Astrocyte of the cerebellum (primary cell): ENCODE data around the gene PTCD2.

Experiments
- DNase-seq: peaks from one replicate; pipeline ENCODE4 v3.0.0-alpha.2; 2011; ENCODE audit warnings: low read depth
- H3K4me3 ChIP-seq: 2 replicates; pipeline ENCODE4 v1.5.1; 2011; ENCODE audit warnings: mild to moderate bottlenecking, low read depth, low read length, moderate library complexity
- in situ Hi-C: cut with HindIII; loops from 2 replicates; pipeline ENCODE4 v1.10.0; 2017; ENCODE audit warnings: low sequenced_read_pairs
- TF ChIP-seq, protein P1 (sequence below): IDR thresholded peaks from 2 replicates; pipeline ENCODE4 v1.5.1; 2012; ENCODE audit warnings: low read length, low read depth, moderate library complexity, mild to moderate bottlenecking; ENCODE audit errors: missing control alignments

PTCD2 gene

DNA sequence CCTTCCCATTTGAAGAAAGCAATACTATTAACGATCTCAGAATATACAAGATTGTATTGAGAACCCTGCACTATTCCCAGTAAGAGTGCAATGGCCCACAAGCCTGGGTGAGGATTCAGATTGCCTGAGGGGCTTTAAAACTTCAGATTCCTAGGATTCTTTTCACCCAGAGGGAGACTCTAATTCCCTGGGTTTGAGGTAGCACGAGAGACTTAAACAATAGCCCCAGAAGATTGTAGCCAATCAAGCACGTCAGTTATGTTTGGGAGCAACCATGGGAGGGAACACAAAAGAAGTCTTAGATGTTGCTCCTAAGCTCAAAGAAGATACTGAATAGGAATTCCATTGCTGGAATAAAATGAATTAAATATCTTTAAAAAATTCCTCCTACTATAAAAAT is 18.0 kb upstream of the PTCD2 start:
- TF ChIP-seq, protein P1, sequence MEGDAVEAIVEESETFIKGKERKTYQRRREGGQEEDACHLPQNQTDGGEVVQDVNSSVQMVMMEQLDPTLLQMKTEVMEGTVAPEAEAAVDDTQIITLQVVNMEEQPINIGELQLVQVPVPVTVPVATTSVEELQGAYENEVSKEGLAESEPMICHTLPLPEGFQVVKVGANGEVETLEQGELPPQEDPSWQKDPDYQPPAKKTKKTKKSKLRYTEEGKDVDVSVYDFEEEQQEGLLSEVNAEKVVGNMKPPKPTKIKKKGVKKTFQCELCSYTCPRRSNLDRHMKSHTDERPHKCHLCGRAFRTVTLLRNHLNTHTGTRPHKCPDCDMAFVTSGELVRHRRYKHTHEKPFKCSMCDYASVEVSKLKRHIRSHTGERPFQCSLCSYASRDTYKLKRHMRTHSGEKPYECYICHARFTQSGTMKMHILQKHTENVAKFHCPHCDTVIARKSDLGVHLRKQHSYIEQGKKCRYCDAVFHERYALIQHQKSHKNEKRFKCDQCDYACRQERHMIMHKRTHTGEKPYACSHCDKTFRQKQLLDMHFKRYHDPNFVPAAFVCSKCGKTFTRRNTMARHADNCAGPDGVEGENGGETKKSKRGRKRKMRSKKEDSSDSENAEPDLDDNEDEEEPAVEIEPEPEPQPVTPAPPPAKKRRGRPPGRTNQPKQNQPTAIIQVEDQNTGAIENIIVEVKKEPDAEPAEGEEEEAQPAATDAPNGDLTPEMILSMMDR = no peak
- peak; percentile 11 for DNase-seq
- H3K4me3 ChIP-seq = no peak overlapping the region
- in situ Hi-C loops = no loop called here

DNA sequence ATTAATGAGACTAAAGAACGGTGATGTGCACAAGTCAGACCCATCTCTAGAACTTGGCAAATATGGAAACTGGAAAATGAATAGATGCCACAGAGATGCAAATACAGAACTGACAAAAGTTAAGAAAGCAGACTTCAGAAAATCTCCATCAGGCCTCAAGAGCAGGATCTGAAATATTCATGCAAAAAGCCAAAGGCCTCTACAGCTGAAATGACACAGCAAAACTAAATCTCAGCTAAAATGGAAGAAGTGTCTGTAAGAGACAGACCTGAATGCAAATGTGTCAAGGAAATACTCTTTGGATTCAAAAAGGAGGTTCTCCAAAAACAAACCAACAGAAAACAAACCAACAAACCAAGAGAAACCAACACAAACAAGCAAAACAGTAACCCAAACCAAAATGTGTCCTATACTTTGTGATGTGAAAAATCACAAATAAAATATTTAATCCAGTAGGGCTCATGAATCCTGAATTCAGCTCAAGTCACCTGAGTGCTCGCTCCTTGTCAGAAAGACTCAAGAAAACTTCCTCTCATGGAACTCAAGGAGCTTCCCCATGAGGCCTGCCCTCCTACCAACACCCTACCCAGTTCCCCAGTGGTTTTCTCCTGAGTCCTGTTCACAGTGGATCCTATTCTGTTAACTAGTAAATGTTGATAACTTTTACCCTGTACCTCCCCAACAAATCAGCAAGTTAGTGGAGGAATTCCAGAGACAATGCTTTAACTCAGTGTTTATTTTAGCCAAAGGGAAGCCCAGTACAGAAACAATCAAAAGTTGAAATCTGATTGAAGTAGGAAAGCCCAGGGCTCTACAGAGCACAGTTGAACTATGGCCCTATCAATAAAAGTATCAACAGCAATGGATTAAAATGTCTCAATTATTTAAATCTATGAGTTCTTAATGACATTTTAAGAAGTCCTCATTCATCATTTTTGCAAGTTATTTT is 14.7 kb upstream of the PTCD2 start:
- no peak overlapping the region for H3K4me3 ChIP-seq
- in situ Hi-C loops = no loop called here
- no peak for DNase-seq
- TF ChIP-seq, protein P1 = no peak

DNA sequence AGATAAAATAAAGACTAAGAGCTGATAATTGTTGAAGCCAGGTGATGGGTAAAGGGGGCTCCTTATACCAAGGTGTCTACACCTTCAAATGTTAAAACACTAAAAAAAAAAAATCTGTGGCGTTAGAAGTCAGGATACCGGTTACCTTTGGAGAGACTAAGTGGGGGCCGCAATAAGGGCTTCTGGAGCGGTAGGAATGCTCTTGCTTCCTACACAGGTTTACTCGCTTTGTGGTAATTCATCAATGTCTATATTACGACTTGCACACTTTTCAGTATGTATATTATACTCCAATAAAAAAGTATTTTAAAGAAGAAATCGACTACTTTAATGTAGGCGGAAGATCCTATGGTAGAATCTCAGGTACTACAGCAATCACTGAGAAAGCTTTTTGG is 12.6 kb upstream of the PTCD2 start:
- H3K4me3 ChIP-seq = peak overlapping the region; percentile 64
- in situ Hi-C loops = no loop called here
- TF ChIP-seq, protein P1 = no peak
- DNase-seq = no peak

DNA sequence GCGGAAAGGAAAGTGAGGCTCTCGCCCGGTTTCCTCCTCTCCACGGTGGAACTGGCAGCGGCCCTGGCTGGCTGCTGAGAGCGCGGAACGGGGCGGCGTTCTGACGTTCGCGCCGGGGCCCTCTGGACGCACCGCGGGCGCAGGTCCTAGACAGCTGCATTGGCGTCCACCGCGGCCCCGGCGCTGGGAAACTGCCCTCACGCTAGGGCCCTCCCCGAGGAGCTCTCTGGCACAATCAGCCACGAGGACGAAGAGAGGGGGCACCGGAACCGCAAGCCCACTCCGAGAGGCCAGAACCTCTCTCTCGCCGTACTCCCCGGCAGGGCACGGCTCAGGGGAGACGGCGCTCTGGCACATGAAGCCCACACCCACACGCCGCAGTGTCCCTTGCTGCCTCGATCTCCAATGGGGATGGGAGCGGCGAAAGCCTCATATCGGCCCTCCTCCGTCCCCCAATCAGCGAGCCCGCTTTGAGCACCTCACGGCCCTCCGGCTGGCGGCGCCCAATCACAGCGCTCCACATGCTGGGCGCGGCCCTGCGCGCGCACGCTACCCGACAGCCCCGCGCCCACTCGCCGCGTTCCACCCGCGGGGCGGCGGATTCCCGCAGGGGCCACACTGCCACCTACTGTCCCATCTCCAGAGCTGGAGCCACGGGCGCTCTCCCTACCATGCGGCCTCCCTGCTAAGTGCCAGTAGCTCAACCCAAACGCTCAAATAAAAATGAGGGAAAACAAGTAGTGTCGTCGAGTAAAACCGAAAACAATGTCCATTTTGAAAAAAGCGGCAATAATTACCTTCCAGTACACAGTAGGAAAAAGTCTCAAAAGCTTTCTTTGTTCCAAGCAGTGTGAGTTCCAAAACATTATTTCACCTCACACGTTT is 12.0 kb upstream of the PTCD2 start:
- peak; percentile 92 for DNase-seq
- TF ChIP-seq, protein P1 = peak; percentile 75
- H3K4me3 ChIP-seq = peak overlapping the region; percentile 64
- in situ Hi-C loops = no loop called here

DNA sequence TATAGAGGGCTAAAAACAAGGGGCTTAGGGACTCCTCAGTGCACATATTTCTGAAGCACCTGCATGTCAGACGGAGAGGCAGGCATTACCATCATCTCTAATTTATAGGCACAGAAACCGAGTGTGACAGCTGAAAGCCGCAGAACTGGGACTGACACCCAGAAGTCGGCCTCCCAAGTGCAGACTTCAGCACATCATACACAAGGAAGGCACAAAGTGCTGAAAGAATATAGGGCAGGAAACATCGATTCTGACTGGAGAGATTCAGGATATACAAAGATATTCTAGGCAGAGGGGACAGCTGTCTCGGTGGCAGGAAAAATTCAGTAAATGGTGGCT is 11.4 kb upstream of the PTCD2 start:
- TF ChIP-seq, protein P1 = no peak
- DNase-seq = no peak
- no peak overlapping the region for H3K4me3 ChIP-seq
- in situ Hi-C loops = no loop called here

DNA sequence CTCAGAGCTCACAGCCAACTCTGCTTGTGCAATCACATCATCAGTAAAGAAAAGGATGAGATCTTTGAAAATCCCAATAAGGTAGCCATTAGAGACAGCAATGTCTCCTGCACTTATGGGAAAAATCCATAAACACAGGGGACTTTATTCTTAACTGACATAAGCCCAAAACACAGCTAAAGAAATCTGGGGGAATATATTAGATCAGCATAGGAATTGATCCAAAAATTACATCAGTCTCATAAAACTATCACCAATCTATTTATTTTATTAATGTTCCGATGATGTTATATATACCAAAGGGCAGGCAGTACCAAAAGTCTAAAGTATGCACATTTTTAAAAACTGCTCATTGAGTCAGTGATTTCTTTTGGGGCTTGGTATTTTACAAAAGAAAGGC is 7.0 kb upstream of the PTCD2 start:
- no peak overlapping the region for H3K4me3 ChIP-seq
- DNase-seq = no peak
- in situ Hi-C loops = no loop called here
- TF ChIP-seq, protein P1 = no peak
